K562 (cell line): ENCODE results near the gene CMTM1.

Source experiments
- EP300 ChIP-seq: IDR thresholded peaks from 2 replicates; pipeline ENCODE4 v1.6.1; 2012; ENCODE audit warnings: low read length, improper control_type of control experiment
- GATA2 ChIP-seq: sonication (generic); formaldehyde crosslinking; IDR thresholded peaks from 2 replicates; pipeline ENCODE4 v1.4.0; 2020; ENCODE audit warnings: mild to moderate bottlenecking, missing genetic modification reagents
- GTF2E2 ChIP-seq: fragments of 200-800 bp; sonication (Bioruptor generic); IDR thresholded peaks from 2 replicates; pipeline ENCODE4 v1.6.1; 2016; ENCODE audit warnings: missing genetic modification characterization, missing compliant biosample characterization
- POLR2AphosphoS5 ChIP-seq: IDR thresholded peaks from 2 replicates; pipeline ENCODE4 v1.6.1; 2011; ENCODE audit warnings: mild to moderate bottlenecking, low read depth, low read length, moderate library complexity; ENCODE audit not compliant: control insufficient read depth, insufficient read depth
- SP1 ChIP-seq: sonication (generic); formaldehyde crosslinking; IDR thresholded peaks from 2 replicates; pipeline ENCODE4 v1.8.1; 2022; ENCODE audit warnings: mild to moderate bottlenecking, missing genetic modification reagents
- TCFL5 ChIP-seq: fragments of 250-450 bp; sonication (Bioruptor Pico); conservative IDR thresholded peaks from 2 replicates; pipeline ENCODE4 v1.6.1; 2021; ENCODE audit warnings: mild to moderate bottlenecking, moderate library complexity, matching md5 sums

DNA sequence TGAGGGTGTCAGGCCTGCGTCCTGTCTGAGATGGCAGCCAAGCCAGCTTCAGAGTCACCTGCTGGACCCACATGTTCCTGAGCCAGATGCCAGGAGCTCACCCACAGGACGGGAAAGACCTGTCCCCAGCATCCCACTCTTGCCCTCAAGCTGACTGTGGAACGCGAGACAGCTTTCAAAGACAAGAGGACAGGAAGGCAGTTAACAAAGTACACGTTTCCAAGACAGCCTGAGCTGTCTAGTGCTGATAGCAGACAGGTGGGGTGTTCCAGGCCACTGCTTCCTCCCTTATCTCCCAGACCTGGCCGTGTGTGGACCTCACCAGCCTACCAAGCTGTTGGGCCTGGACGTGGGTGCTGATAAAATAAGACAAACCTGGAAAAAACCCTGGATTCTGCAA, 51.5 kb downstream of the CMTM1 start:
- TF ChIP-seq TCFL5 (CRISPR knock-in tag): no peak
- TF ChIP-seq GTF2E2 (tag): no peak
- peak; percentile 95 for TF ChIP-seq POLR2AphosphoS5
- TF ChIP-seq SP1 (CRISPR knock-in tag): no peak
- TF ChIP-seq GATA2 (CRISPR knock-in tag): peak; percentile 90
- TF ChIP-seq EP300: peak; percentile 90
